T47D (cell line): Measurements from ENCODE around the gene EGLN1.

Experiments used
- DNase-seq, 2 experiments: peaks; one replicate each; pipeline versions ENCODE4 v3.0.0 to v3.0.0-alpha.2; 2011 to 2012; ENCODE audit warnings: low read depth in 1 of 2, low spot score in 1 of 2
- JUND ChIP-seq: IDR thresholded peaks from 2 replicates; pipeline ENCODE4 v1.6.1; 2012; ENCODE audit warnings: low read depth
- in situ Hi-C: cut with HindIII; loops from 2 replicates; pipeline ENCODE4 v1.10.0; 2016; ENCODE audit warnings: low sequenced_read_pairs, low pct_unique_long_range_greater_than_20kb

EGLN1 gene

DNA sequence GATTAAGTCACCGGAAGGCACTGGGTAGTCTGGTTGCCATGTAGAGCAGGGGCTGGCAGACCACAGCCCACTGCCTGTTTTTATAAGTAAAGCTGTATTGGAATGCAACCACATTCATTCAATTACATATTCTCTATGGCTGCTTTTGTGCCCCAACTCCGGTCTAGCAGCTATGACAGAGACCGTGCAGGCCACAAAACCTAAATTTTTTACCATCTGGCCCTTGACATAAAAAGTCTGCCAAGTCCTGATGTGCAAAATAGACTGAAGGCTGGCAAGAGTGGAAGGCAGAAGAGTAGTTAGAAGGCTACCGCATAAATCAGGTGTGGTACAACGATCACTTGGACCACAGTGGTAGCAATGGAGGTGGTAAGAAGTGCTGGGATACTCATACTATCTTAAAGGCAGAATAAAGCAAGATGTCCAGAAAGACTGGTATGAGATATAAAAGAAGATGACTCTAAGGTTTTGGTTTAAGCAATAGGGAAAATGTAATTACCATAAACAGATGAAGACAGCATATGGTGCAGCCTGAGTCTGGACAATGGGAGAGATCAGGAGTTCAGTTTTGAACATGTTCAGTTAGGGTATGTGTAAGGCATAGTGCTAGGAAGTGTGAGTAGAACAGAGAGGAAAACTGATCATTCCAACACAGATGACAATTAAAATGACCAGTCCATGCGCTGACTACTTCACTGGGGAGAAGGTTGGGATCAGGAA lies 37.2 kb downstream of the EGLN1 start:
- no peak for TF ChIP-seq JUND
- in situ Hi-C loops = no loop called here
- no peak for DNase-seq

DNA sequence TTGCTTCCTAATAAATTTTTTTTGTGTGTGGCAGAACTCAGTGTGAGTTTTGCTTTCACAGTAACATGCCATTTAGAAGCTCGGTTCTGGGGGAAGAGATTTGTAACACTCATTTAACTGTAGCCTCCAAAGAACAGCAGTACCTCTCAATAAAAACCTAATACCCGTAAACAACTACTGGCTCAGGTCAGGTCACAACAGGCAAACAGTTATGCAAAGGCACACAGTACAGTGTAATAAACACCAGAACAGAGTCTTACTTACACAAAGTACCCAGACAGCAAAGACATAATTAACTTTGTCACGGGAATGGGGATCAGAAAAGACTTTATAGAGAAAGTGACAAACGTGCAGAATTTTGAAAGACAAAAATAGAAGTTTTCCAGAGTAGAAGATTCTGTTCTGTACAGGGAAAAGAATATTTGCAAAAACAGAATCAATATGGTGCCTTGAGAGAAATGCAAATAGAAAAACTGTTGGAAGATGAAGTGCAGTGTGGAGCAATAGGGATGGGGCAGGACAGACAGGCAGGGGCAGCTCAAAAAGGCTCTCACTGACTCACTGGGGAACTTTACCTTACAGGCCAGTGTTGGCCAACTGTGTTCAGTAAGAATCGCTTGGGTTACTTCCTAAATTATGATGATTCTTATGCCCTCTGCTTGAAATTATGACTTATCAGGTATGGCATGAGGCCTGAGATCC lies 38.8 kb downstream of the EGLN1 start:
- DNase-seq = no peak
- no peak for TF ChIP-seq JUND
- in situ Hi-C loops = no loop called here

DNA sequence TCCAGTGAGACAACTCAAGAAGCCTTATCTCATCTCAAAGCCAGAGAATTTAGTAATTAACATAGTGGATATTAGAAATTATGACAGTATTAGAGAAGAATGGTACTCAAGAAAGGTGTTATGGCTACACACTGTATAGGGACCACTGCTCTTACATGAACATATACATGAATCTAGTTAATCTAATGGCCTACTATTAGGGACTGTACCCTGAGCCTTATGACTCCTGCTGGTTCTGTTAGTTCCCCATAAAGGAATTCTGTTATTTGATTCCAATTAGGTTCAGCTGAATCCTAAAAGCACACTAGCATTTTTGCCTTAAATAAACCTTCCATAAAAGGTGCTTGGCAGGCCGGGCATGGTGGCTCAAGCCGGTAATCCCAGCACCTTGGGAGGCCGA lies 39.7 kb downstream of the EGLN1 start:
- no peak for TF ChIP-seq JUND
- in situ Hi-C loops = no loop called here
- DNase-seq = no peak

DNA sequence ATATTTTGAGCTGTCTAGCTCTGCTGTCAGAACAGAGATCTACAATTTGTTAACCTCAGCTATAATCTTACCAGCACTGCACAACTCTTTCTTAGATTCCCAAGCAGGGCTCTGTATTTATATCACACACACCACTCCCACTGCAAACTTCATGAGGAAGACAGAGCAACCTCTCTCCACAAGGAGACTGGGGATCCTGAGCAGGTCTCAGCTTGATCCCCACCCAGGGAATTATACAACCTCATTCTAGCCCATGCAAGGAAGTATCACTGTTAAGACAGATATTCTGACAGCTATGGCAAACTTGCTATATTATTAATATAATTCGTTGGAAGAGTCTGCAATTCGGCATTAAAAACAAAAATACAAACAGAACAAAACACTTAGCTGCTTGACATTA lies 40.4 kb downstream of the EGLN1 start:
- in situ Hi-C loops = no loop called here
- no peak for DNase-seq
- no peak for TF ChIP-seq JUND

DNA sequence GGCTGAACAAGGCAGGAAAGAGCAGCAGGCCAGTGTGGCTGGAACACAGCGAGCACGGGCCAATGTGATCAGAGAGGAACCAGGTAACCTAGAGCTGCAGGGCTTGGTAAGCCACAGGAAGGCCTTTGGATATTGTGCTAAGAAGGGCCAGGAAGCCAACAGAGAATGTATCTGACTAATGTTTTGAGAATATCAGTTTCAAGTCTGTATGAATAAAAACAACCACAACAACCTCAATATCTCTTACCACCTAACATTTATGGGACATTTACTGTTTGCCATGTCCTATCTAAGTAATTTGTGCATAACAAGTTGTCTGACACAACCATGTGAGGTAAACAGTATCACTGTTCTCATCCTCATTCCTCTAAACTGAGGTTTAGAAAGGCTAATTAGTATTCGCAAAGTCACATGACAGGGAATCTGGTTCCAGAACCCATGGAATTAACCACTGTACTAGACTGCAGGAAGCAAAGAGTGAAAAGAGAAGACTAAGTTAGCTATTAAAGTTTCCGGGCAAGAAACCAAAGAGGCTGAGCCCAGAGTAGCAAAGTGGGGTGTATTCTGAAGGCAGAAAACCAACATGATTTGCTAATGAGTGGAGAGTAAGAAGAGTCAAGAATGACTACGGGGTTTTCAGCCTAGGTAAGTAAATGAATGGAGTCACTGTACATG lies 45.1 kb downstream of the EGLN1 start:
- no peak for TF ChIP-seq JUND
- DNase-seq = no peak
- in situ Hi-C loops = no loop called here

DNA sequence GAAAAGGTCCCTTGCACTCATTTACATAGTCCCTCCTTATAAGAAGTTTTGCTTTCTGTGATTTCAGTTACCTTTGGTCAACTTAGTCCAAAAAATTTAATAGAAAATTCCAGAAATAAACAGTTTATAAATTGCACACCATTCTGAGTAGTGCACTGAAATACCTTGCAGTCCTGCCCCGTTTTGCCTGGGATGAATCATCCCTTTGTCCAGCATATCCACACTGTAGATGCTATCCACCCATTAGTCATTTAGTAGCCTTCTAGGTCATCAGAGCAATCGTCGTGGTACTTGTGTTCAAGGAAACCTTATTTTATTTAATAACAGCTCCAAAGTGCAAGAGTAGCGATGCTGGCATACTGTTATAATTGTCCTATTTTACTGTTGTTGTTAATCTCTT lies 46.0 kb downstream of the EGLN1 start:
- in situ Hi-C loops = no loop called here
- DNase-seq = no peak
- no peak for TF ChIP-seq JUND

DNA sequence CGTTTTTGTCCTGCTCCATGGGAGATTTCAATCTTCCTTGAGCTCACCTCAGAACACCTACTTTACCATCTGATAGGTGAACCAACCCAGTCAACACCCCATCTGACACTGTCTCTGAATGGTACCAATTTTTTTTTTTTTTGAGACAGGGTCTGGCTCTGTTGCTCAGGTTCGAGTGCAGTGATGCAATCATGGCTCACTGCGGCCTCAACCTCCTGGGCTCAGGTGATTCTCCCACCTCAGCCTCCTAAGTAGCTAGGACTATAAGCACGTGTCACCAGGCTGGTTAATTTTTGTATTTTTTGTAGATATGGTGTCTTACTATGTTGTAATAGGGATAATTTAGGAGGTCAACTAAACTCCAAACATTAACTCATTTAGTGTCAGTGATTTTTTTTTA lies 47.7 kb downstream of the EGLN1 start:
- no peak for DNase-seq
- in situ Hi-C loops = no loop called here
- no peak for TF ChIP-seq JUND

DNA sequence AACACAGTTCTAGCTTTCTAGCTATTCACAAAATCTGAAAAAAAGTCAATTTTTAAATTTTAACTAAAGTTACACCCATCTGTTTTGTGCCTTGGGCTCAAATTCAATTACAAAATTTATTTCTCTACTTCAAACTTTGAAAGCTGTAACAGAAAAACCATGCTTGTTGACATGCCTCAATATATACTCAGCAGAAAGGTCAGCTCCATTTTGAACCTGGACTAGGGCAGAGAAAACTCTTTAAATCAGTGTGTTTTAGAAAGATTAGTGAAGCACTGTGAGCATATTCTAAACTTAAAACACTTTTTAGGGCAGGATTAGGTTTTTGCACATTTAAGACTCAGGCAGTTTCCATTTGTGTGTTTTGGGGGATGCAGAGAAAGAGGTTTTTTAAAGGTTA lies 49.6 kb downstream of the EGLN1 start:
- TF ChIP-seq JUND = no peak
- in situ Hi-C loops = no loop called here
- DNase-seq = no peak

DNA sequence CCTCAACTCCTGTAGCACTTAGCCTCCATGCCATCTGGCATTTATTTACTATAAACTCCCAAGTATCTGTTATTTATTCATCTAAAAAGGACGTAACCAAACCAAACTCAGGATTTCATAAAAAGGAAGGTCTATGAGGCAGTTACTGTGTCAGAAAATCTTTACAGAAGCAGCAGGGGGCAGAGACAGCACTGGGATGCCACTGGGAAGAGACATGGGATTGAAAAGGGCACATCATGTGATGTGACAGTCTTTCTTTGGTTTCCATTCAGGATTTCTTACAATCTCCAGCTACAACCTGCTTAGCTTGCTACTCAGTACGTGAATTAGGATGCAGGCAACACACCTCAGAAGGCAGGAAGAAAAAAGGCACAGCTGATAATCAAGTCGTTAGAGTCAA lies 52.8 kb downstream of the EGLN1 start:
- in situ Hi-C loops = no loop called here
- TF ChIP-seq JUND = no peak
- peak in 1 of 2 experiments; percentile 50 for DNase-seq

DNA sequence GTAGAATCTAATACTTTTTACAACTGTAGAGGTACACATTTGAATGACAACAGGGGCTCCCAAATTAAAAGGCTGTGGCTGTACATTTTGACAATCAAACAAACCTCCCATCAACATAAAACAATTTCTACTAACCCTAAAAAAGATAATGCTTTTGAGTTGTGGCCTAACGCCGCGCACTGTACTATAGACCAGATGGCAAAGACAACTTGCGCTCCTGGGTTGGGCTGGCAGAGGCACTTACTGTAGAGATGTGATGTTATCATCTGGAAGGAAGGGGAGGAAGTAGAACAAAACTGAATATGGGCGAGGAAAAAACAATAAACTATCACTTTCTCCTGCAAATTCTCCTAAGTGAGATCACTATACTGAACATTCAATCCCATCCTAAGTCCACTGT lies 57.9 kb downstream of the EGLN1 start:
- in situ Hi-C loops = no loop called here
- no peak for TF ChIP-seq JUND
- no peak for DNase-seq

DNA sequence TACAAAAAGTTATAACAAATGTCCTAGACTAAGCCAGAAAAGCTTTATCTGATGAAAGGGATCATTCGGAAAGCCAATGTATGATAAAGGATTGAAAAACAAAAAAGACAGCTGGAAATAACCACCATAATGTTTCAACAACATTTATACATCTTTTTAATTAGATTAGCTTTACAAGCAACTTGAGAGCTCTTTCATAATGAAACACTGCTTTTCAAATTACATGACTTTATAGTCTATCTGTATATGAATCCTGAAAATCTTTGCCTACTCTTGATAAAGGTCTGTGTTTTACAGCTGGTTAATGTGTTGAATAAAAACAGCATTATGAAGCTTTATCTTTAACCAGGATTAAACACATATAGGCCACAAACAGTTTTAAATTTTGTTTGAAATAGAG lies 58.5 kb downstream of the EGLN1 start:
- no peak for DNase-seq
- in situ Hi-C loops = no loop called here

DNA sequence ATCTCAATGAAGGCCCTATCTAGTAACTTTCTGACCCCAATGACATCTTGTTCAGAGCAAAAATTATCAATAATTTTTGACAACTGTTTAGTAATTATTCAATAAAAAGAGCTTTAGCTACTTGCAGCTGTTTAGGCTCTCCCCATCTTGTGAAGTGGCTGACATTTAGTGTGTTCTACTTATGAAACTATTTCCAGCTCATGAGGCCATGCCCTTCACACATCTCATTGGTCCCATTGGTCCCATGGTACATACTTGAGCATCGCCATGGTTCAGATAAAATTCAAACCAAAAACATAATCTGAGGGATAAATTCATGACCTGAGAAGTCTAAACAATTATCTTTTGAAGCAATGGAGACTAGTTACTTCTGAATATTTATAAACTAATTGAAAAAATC lies 59.8 kb downstream of the EGLN1 start:
- in situ Hi-C loops = no loop called here
- no peak for TF ChIP-seq JUND
- no peak for DNase-seq

More for the DNA sequence above, 58.5 kb downstream of the EGLN1 start:
- no peak for TF ChIP-seq JUND

DNA sequence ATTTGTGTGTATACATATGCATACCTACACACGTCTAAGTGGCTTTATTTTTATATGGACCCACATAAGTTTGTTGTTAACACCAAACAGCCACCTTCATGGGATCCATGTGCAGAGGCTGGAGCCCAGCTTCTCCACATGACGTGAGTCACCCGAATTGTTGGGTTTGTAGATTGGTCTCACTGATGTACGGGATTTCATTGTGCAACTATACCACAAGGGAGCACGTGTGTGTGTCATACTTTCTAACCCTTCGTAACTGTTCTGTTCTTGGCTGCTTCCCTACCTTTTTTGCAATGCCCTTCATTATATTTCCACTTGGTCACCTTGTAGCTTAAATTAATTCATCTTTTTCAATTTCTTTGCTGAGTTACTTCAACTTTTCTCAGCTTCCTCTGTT lies 63.0 kb downstream of the EGLN1 start:
- in situ Hi-C loops = no loop called here
- no peak for DNase-seq
- TF ChIP-seq JUND = no peak
